HL-60 (cell line): Measurements from ENCODE around the gene PLCD1.

Source experiments
- microRNA-seq: library from miRNA; unstranded; fragments of <30 nt; microRNA quantifications from one replicate; pipeline ENCODE4, GENCODE V29; 2018

The PLCD1 gene

Small RNAs within 50 kb of the gene (microRNA-seq; reads per million reads assigned to microRNA genes)
- gene MIR26A1: 27.7 reads per million, percentile 51 among the genes with 10 or more reads in this experiment
